Neural cell (in vitro differentiated cells): Measurements from ENCODE around the gene CRACDL. TPM values are rescaled to one million over a fixed set of nuclear protein-coding genes. Genes with fewer than 3 reads are reported as not detected.

Source experiments
- H2AFZ ChIP-seq: fragments of 200-600, 300-800 bp; sonication (generic), shearing (Covaris generic); 2 replicates; pipeline ENCODE4 v1.6.0; 2014; ENCODE audit warnings: low read depth, mild to moderate bottlenecking, antibody characterized with exemption, low read length, moderate library complexity
- H3F3A ChIP-seq: fragments of 200-600 bp; shearing (Covaris generic); 2 replicates; pipeline ENCODE4 v1.6.1; 2016; ENCODE audit warnings: mild to moderate bottlenecking, moderate library complexity, mixed read lengths, antibody characterized with exemption, low read length; ENCODE audit not compliant: insufficient read depth, poor library complexity, severe bottlenecking
- H3K27ac ChIP-seq: fragments of 200-600, 300-800 bp; sonication (generic), shearing (Covaris generic); 2 replicates; pipeline ENCODE4 v1.5.1; 2014; ENCODE audit warnings: mild to moderate bottlenecking, low read length, moderate library complexity
- H3K27me3 ChIP-seq: fragments of 300-800, 200-600 bp; sonication (generic), shearing (Covaris generic); 2 replicates; pipeline ENCODE4 v1.6.0; 2014; ENCODE audit warnings: mild to moderate bottlenecking, low read depth, low read length, moderate library complexity; ENCODE audit not compliant: insufficient read depth
- H3K36me3 ChIP-seq: fragments of 300-800, 200-600 bp; sonication (generic), shearing (Covaris generic); 2 replicates; pipeline ENCODE4 v1.5.1; 2014; ENCODE audit warnings: mild to moderate bottlenecking, antibody characterized with exemption, low read length, moderate library complexity; ENCODE audit not compliant: insufficient read depth
- H3K4me2 ChIP-seq: fragments of 300-800, 200-600 bp; sonication (generic), shearing (Covaris generic); 2 replicates; pipeline ENCODE4 v1.6.0; 2014; ENCODE audit warnings: mild to moderate bottlenecking, low read length
- H3K4me3 ChIP-seq: fragments of 300-800, 200-600 bp; sonication (generic), shearing (Covaris generic); 2 replicates; pipeline ENCODE4 v1.5.1; 2014; ENCODE audit warnings: mild to moderate bottlenecking, low read length, moderate library complexity
- H3K79me2 ChIP-seq: fragments of 200-600 bp; shearing (Covaris generic); replicated peaks from 2 replicates; pipeline ENCODE4 v1.6.0; 2014; ENCODE audit warnings: mild to moderate bottlenecking, low read length, moderate library complexity; ENCODE audit not compliant: insufficient read depth
- H3K9ac ChIP-seq: fragments of 300-800, 200-600 bp; sonication (generic), shearing (Covaris generic); 2 replicates; pipeline ENCODE4 v1.6.1; 2016; ENCODE audit warnings: mild to moderate bottlenecking, low read length, mixed read lengths
- H3K9me2 ChIP-seq: fragments of 200-600 bp; shearing (Covaris generic); 2 replicates; pipeline ENCODE4 v1.6.1; 2016; ENCODE audit warnings: mild to moderate bottlenecking, low read length, mixed read lengths; ENCODE audit not compliant: insufficient read depth
- H3K9me3 ChIP-seq: fragments of 200-600, 300-800 bp; sonication (generic), shearing (Covaris generic); 2 replicates; pipeline ENCODE4 v1.6.1; 2016; ENCODE audit warnings: mild to moderate bottlenecking, mixed run types, low read length, moderate library complexity, mixed read lengths
- H4K20me1 ChIP-seq: fragments of 200-600 bp; shearing (Covaris generic); 2 replicates; pipeline ENCODE4 v1.6.1; 2016; ENCODE audit warnings: mild to moderate bottlenecking, mixed run types; ENCODE audit not compliant: insufficient read depth
- CTCF ChIP-seq: fragments of 450-650 bp; IDR thresholded peaks from 2 replicates; pipeline ENCODE4 v1.5.1; 2014; ENCODE audit warnings: antibody characterized with exemption, mild to moderate bottlenecking, moderate library complexity; ENCODE audit not compliant: poor library complexity, severe bottlenecking
- EP300 ChIP-seq: fragments of 450-650 bp; conservative IDR thresholded peaks from 2 replicates; pipeline ENCODE4 v1.6.1; 2014; ENCODE audit warnings: antibody characterized with exemption, mild to moderate bottlenecking, moderate library complexity; ENCODE audit not compliant: poor library complexity, severe bottlenecking
- EZH2 ChIP-seq: fragments of 200-600, 300-800 bp; shearing (Covaris generic), sonication (generic); IDR thresholded peaks from 2 replicates; pipeline ENCODE4 v1.6.1; 2014; ENCODE audit warnings: antibody characterized with exemption, low read length, borderline replicate concordance, mild to moderate bottlenecking; ENCODE audit not compliant: insufficient read depth, poor library complexity, severe bottlenecking
- MXI1 ChIP-seq: fragments of 450-650 bp; conservative IDR thresholded peaks from 2 replicates; pipeline ENCODE4 v1.6.1; 2014; ENCODE audit warnings: antibody characterized with exemption, mild to moderate bottlenecking; ENCODE audit not compliant: poor library complexity, severe bottlenecking
- POLR2AphosphoS5 ChIP-seq: IDR thresholded peaks from 2 replicates; pipeline ENCODE4 v1.6.1; 2012
- RAD21 ChIP-seq: fragments of 450-650 bp; conservative IDR thresholded peaks from 2 replicates; pipeline ENCODE4 v1.6.1; 2014; ENCODE audit warnings: antibody characterized with exemption, mild to moderate bottlenecking, moderate library complexity
- REST ChIP-seq: IDR thresholded peaks from 2 replicates; pipeline ENCODE4 v1.6.1; 2012; ENCODE audit warnings: borderline replicate concordance
- SMC3 ChIP-seq: fragments of 450-650 bp; conservative IDR thresholded peaks from 2 replicates; pipeline ENCODE4 v1.6.1; 2014; ENCODE audit warnings: antibody characterized with exemption, mild to moderate bottlenecking, moderate library complexity; ENCODE audit not compliant: poor library complexity
- TAF1 ChIP-seq: IDR thresholded peaks from 2 replicates; pipeline ENCODE4 v1.6.1; 2012; ENCODE audit warnings: low read depth
- polyA plus RNA-seq: library from polyadenylated mRNA; depleted of rRNA; stranded (reverse); fragments of >200 nt; gene quantifications from 2 replicates; pipeline ENCODE4 v1.2.3, GENCODE V29; 2014

Gene CRACDL
- polyA plus RNA-seq, 1 donor from 2014 or later = 0.85 TPM

GRCh38 chr2:98927027-98927426 lies 9.0 kb downstream of the CRACDL start:
- Histone ChIP-seq H2AFZ (no peak overlapping the region), H3K4me2 (no peak overlapping the region), H3K9me3 (no peaks in the 10 kb centered on the region), H4K20me1 (no peaks in the 10 kb centered on the region), H3K4me3 (no peak overlapping the region), H3K27me3 (no peaks in the 10 kb centered on the region), H3K27ac (no peak overlapping the region), H3K79me2 (no peaks in the 10 kb centered on the region), H3K36me3 (no peaks in the 10 kb centered on the region), H3F3A (no peaks in the 10 kb centered on the region), H3K9ac (no peak overlapping the region), H3K9me2 (no peaks in the 10 kb centered on the region)
- no peak for TF ChIP-seq TAF1
- TF ChIP-seq EZH2 = no peak
- TF ChIP-seq REST = no peak

- Histone ChIP-seq H3K4me2 (no peak overlapping the region), H3K9me3 (no peaks in the 10 kb centered on the region), H4K20me1 (no peaks in the 10 kb centered on the region), H3K4me3 (no peak overlapping the region), H3K27ac (no peak overlapping the region), H3K9ac (no peak overlapping the region), H3K27me3 (no peaks in the 10 kb centered on the region), H2AFZ (no peak overlapping the region), H3K79me2 (no peaks in the 10 kb centered on the region), H3F3A (no peaks in the 10 kb centered on the region), H3K36me3 (no peaks in the 10 kb centered on the region), H3K9me2 (no peaks in the 10 kb centered on the region)
- TF ChIP-seq CTCF (no peak), POLR2AphosphoS5 (no peak), EP300 (no peak), TAF1 (no peak), SMC3 (no peak), MXI1 (no peak), RAD21 (no peak), EZH2 (no peak), REST (no peak)
Observed at GRCh38 chr2:98926601-98927000, 9.4 kb downstream of the CRACDL start.
